ENCODE results near the gene RYR2.
A peak's percentile ranks its signal among the peaks of the same experiment; 100 is the strongest.
"Not testable (repeated sequence)": the region's sequence is repeated elsewhere in the genome, so short reads cannot be mapped to it uniquely, and the experiment has no call there.

RYR2 gene

GRCh38 chr1:237084341-237085077, 42.5 kb downstream of the RYR2 start:
- no peak for DNase-seq (ENCODE audit: low read depth)

- no peak for DNase-seq (ENCODE audit: low read depth)
Measured at GRCh38 chr1:237091691-237092090, 49.7 kb downstream of the RYR2 start.

- no peak for DNase-seq (ENCODE audit: low read depth)
Measured at GRCh38 chr1:237093691-237094090, 51.7 kb downstream of the RYR2 start.

GRCh38 chr1:237098541-237098940, 56.6 kb downstream of the RYR2 start:
- peak; percentile 4 for DNase-seq (ENCODE audit: low read depth)

GRCh38 chr1:237103021-237103420, 61.0 kb downstream of the RYR2 start:
- no peak for DNase-seq (ENCODE audit: low read depth)

GRCh38 chr1:237104096-237104495, 62.1 kb downstream of the RYR2 start:
- DNase-seq (ENCODE audit: low read depth) = no peak

- no peak for DNase-seq (ENCODE audit: low read depth)
Measured at GRCh38 chr1:237105826-237106225, 63.8 kb downstream of the RYR2 start.

- no peak for DNase-seq (ENCODE audit: low read depth)
Measured at GRCh38 chr1:237108297-237109040, 66.5 kb downstream of the RYR2 start.

GRCh38 chr1:237111807-237112206, 69.8 kb downstream of the RYR2 start:
- no peak for DNase-seq (ENCODE audit: low read depth)

GRCh38 chr1:237112663-237113062, 70.7 kb downstream of the RYR2 start:
- no peak for DNase-seq (ENCODE audit: low read depth)

GRCh38 chr1:237115035-237115434, 73.1 kb downstream of the RYR2 start:
- no peak for DNase-seq (ENCODE audit: low read depth)

GRCh38 chr1:237119091-237119490, 77.1 kb downstream of the RYR2 start:
- DNase-seq (ENCODE audit: low read depth) = no peak

GRCh38 chr1:237120683-237121082, 78.7 kb downstream of the RYR2 start:
- DNase-seq (ENCODE audit: low read depth) = no peak

- peak; percentile 34 for DNase-seq (ENCODE audit: low read depth)
Measured at GRCh38 chr1:237124856-237125462, 83.0 kb downstream of the RYR2 start.

- DNase-seq (ENCODE audit: low read depth) = no peak
Measured at GRCh38 chr1:237126180-237126579, 84.2 kb downstream of the RYR2 start.

GRCh38 chr1:237127301-237127700, 85.3 kb downstream of the RYR2 start:
- not testable (repeated sequence) for DNase-seq (ENCODE audit: low read depth)

- DNase-seq (ENCODE audit: low read depth) = no peak
Measured at GRCh38 chr1:237133921-237134320, 91.9 kb downstream of the RYR2 start.

GRCh38 chr1:237134929-237135328, 92.9 kb downstream of the RYR2 start:
- DNase-seq (ENCODE audit: low read depth) = no peak

GRCh38 chr1:237138551-237138950, 96.6 kb downstream of the RYR2 start:
- DNase-seq (ENCODE audit: low read depth) = no peak

GRCh38 chr1:237139732-237140131, 97.7 kb downstream of the RYR2 start:
- DNase-seq (ENCODE audit: low read depth) = no peak

GRCh38 chr1:237140986-237141385, 99.0 kb downstream of the RYR2 start:
- DNase-seq (ENCODE audit: low read depth) = no peak

- no peak for DNase-seq (ENCODE audit: low read depth)
Measured at GRCh38 chr1:237141502-237141901, 99.5 kb downstream of the RYR2 start.
